ENCODE data around the gene TRDN.

The TRDN gene

DNA sequence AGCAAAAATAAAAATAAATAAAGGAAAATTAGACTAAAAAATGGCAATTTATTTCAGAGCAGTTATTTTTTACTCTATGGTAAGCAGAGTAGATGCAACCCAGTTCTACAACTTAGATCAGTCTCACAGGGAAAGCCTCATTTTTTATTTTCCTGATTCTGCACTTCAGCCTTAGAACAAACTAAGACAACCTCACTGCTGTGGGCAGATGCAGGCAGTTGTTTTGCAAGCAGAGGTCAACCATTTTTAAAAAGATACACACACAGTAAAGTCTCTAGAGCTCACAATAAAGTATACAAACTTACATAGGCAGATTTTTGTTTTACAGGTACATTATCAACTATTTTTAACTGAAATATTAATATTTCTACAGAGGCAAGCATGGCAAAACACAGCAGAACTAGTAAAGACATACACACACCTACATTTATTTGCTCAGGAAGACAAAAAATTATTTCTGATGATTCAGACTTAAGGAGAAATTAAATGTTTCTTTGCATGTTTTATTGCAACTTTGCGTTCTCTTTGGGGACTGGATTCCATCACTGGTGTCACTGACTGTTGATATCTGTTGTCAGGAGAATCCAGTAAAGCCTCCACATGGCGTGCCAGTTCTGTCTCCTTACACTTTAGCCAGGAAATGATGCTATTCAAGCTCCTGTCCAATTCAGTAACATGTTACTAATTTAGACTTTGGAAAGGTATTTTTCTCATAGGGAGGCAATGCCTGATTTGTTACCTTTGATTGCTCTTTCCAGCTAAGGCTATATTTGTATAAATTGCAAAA is 102.7 kb downstream of the TRDN start:
- no peak for ATAC-seq
- TF ChIP-seq TCF4 (CRISPR knock-in tag; IDR thresholded peaks at IDR 0.05; ENCODE audit: borderline replicate concordance) = no peak
- no peak for TF ChIP-seq ZNF8 (CRISPR knock-in tag; IDR thresholded peaks at IDR 0.05)
- TF ChIP-seq ISL1 (CRISPR knock-in tag; IDR thresholded peaks at IDR 0.05) = no peak
- TF ChIP-seq, protein P1, sequence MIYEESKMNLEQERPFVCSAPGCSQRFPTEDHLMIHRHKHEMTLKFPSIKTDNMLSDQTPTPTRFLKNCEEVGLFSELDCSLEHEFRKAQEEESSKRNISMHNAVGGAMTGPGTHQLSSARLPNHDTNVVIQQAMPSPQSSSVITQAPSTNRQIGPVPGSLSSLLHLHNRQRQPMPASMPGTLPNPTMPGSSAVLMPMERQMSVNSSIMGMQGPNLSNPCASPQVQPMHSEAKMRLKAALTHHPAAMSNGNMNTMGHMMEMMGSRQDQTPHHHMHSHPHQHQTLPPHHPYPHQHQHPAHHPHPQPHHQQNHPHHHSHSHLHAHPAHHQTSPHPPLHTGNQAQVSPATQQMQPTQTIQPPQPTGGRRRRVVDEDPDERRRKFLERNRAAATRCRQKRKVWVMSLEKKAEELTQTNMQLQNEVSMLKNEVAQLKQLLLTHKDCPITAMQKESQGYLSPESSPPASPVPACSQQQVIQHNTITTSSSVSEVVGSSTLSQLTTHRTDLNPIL (CRISPR knock-in tag; IDR thresholded peaks at IDR 0.05; ENCODE audit: low read depth) = no peak
- TF ChIP-seq ZNF70 (CRISPR knock-in tag; IDR thresholded peaks at IDR 0.05) = no peak

DNA sequence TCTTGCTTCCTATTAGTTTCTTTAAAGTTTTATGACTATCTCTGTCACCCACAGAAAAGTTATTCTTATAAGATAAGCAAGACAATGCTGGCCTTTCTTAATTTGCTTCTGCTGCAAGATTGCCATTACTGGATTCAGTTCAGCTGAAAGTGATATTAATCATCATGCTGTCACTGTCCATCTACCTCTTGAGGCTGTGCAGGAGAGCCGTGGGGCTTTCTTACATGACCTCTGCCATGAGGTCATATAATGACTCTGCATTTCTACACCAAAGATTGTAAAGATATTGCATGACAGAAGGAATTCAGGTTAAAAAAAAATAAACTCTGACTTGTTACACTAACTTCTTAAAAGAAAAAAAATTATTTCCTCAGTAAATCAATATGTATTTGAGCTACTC is 106.9 kb downstream of the TRDN start:
- ATAC-seq = no peak
- TF ChIP-seq RARB (CRISPR knock-in tag; IDR thresholded peaks at IDR 0.05) (no peak), ISL1 (CRISPR knock-in tag; IDR thresholded peaks at IDR 0.05) (peak; percentile 81; the same call in 1 of the 2 replicates)
- TF ChIP-seq, protein P2, sequence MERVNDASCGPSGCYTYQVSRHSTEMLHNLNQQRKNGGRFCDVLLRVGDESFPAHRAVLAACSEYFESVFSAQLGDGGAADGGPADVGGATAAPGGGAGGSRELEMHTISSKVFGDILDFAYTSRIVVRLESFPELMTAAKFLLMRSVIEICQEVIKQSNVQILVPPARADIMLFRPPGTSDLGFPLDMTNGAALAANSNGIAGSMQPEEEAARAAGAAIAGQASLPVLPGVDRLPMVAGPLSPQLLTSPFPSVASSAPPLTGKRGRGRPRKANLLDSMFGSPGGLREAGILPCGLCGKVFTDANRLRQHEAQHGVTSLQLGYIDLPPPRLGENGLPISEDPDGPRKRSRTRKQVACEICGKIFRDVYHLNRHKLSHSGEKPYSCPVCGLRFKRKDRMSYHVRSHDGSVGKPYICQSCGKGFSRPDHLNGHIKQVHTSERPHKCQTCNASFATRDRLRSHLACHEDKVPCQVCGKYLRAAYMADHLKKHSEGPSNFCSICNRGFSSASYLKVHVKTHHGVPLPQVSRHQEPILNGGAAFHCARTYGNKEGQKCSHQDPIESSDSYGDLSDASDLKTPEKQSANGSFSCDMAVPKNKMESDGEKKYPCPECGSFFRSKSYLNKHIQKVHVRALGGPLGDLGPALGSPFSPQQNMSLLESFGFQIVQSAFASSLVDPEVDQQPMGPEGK (CRISPR knock-in tag; IDR thresholded peaks at IDR 0.05; ENCODE audit: borderline replicate concordance) = no peak

DNA sequence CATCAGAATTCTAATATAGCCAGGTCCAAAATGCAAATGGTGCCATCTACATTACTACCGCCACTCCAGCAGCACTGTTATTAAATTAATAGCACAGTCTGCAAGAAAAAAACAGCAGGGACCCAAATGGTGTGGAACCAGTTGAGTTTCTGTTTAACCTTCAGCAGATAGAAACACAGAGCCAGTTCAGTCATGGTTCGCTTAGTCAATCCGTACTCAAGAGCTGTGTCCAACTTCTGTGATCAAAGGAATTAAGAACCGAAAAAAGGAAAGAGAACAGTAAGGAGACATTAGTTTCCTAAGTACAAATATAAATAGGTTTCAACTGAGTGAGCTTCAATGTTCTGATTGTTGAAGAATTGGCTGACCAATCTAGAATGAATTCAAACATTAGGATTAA is 107.7 kb downstream of the TRDN start:
- no peak for ATAC-seq
- TF ChIP-seq, protein P2 (CRISPR knock-in tag; IDR thresholded peaks at IDR 0.05; ENCODE audit: borderline replicate concordance) = no peak
- TF ChIP-seq OSR1 (CRISPR knock-in tag; IDR thresholded peaks at IDR 0.05) = no peak
- TF ChIP-seq ISL1 (CRISPR knock-in tag; IDR thresholded peaks at IDR 0.05) = no peak
- TF ChIP-seq TCF4 (CRISPR knock-in tag; IDR thresholded peaks at IDR 0.05; ENCODE audit: borderline replicate concordance) = no peak
- TF ChIP-seq ZFP30 (CRISPR knock-in tag; IDR thresholded peaks at IDR 0.05) = no peak
- no peak for TF ChIP-seq ZNF565 (CRISPR knock-in tag; conservative IDR thresholded peaks at IDR 0.05; ENCODE audit: low read depth)
- TF ChIP-seq ARNTL (CRISPR knock-in tag; IDR thresholded peaks at IDR 0.05; ENCODE audit: borderline replicate concordance, low read depth) = no peak
- no peak for TF ChIP-seq PPARA (CRISPR knock-in tag; IDR thresholded peaks at IDR 0.05; ENCODE audit: borderline replicate concordance)
- TF ChIP-seq ZC3H10 (CRISPR knock-in tag; IDR thresholded peaks at IDR 0.05) = no peak
- no peak for TF ChIP-seq GLIS3 (CRISPR knock-in tag; IDR thresholded peaks at IDR 0.05)
- TF ChIP-seq, protein P3, sequence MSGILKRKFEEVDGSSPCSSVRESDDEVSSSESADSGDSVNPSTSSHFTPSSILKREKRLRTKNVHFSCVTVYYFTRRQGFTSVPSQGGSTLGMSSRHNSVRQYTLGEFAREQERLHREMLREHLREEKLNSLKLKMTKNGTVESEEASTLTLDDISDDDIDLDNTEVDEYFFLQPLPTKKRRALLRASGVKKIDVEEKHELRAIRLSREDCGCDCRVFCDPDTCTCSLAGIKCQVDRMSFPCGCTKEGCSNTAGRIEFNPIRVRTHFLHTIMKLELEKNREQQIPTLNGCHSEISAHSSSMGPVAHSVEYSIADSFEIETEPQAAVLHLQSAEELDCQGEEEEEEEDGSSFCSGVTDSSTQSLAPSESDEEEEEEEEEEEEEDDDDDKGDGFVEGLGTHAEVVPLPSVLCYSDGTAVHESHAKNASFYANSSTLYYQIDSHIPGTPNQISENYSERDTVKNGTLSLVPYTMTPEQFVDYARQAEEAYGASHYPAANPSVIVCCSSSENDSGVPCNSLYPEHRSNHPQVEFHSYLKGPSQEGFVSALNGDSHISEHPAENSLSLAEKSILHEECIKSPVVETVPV (CRISPR knock-in tag; IDR thresholded peaks at IDR 0.05) = no peak
- TF ChIP-seq, protein P1 (CRISPR knock-in tag; IDR thresholded peaks at IDR 0.05; ENCODE audit: low read depth) = no peak
- no peak for TF ChIP-seq ZNF8 (CRISPR knock-in tag; IDR thresholded peaks at IDR 0.05)
- no peak for TF ChIP-seq BACH2 (CRISPR knock-in tag; IDR thresholded peaks at IDR 0.05; ENCODE audit: borderline replicate concordance)
- no peak for TF ChIP-seq TOX (CRISPR knock-in tag; IDR thresholded peaks at IDR 0.05; ENCODE audit: borderline replicate concordance)
- no peak for TF ChIP-seq ESRRG (CRISPR knock-in tag; IDR thresholded peaks at IDR 0.05)
- no peak for TF ChIP-seq CSDC2 (CRISPR knock-in tag; IDR thresholded peaks at IDR 0.05)

DNA sequence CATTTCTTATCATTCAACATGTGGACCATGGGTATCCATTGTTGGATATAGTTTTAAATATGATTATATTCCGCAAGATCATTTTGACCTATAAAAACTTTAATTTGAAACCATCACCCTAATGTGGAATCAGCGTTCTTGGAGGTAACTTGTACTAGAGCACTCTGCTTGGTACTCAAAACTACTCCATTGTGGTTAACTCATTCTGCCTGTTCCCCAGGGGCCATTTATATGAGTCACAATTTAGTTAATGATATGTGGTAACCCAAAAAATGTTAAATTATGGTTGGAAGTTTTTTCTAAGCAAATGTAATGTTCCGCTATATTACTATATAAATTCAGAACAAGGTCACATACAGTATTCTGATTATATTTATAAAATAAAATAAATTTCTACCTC is 109.3 kb downstream of the TRDN start:
- no peak for ATAC-seq
- TF ChIP-seq SNAI2 (CRISPR knock-in tag; IDR thresholded peaks at IDR 0.05) = no peak
- TF ChIP-seq ZNF70 (CRISPR knock-in tag; IDR thresholded peaks at IDR 0.05) = no peak
- no peak for TF ChIP-seq ZFP3 (CRISPR knock-in tag; IDR thresholded peaks at IDR 0.05)
- TF ChIP-seq ZC3H10 (CRISPR knock-in tag; IDR thresholded peaks at IDR 0.05) = no peak
- no peak for TF ChIP-seq OSR1 (CRISPR knock-in tag; IDR thresholded peaks at IDR 0.05)
- no peak for TF ChIP-seq ESRRG (CRISPR knock-in tag; IDR thresholded peaks at IDR 0.05)
- TF ChIP-seq ZNF565 (CRISPR knock-in tag; conservative IDR thresholded peaks at IDR 0.05; ENCODE audit: low read depth) = no peak

All from SK-N-SH treated with all-trans-retinoic acid at 6 μM for 48 hours (cell line).